GM12878 (cell line): ENCODE measurements around the gene CNNM2. TPM values are rescaled to one million over a fixed set of nuclear protein-coding genes. Genes with fewer than 3 reads are reported as not detected.

Source experiments
- ATAC-seq: fragments of 200-7000 bp; cut with Tn5 transposase; 3 replicates; pipeline ENCODE4 v1.9.1; 2020; ENCODE audit warnings: mild to moderate bottlenecking, moderate library complexity
- BruUV-seq: library from RNA; stranded (reverse); fragments of 400-500 nt; replicated peaks from 2 replicates; lab custom pipeline; 2021; lab: Mats Ljungman, UMichigan
- CTCF ChIA-PET: fragments of 300-600 bp; sonication (Branson Sonifier 250); formaldehyde crosslinking; extraction: SDS; loops from one replicate; lab custom pipeline; 2021; ENCODE audit warnings: inconsistent platforms; lab: Yijun Ruan, JAX
- POLR2A ChIA-PET: fragments of 350-600 bp; formaldehyde crosslinking; extraction: SDS; loops from one replicate; lab custom pipeline; 2021; ENCODE audit warnings: inconsistent platforms; lab: Charles Lee
- RAD21 ChIA-PET: fragments of 300-600 bp; sonication (Branson Sonifier 250); formaldehyde crosslinking; loops from one replicate; lab custom pipeline; 2023; ENCODE audit warnings: antibody characterized with exemption; ENCODE audit not compliant: unreplicated experiment; lab: Charles Lee
- SMC1A ChIA-PET: fragments of 300-600 bp; sonication (Branson Sonifier 250); formaldehyde crosslinking; loops from one replicate; lab custom pipeline; 2023; ENCODE audit not compliant: unreplicated experiment, uncharacterized antibody; lab: Charles Lee
- DNase-seq: peaks from one replicate; pipeline ENCODE4 v3.0.0-alpha.2; 2011; ENCODE audit warnings: low read depth, low spot score
- FAIRE-seq: peaks from 3 replicates; lab custom pipeline; 2011; peaks lifted over from hg19 to GRCh38; lab: Jason Lieb, UNC
- H2AFZ ChIP-seq: 2 replicates; pipeline ENCODE4 v1.6.0; 2011; ENCODE audit warnings: low read depth, low read length, control low read depth; ENCODE audit not compliant: control insufficient read depth
- H3K27ac ChIP-seq: 2 replicates; pipeline ENCODE4 v1.5.1; 2011; ENCODE audit warnings: control low read depth; ENCODE audit not compliant: control insufficient read depth, insufficient read depth
- H3K27me3 ChIP-seq, 2 experiments: replicated peaks in 1 of 2; 2 replicates each; pipeline versions ENCODE4 v1.6.0 to v1.6.1; 2011; ENCODE audit warnings: low read length in 1 of 2; ENCODE audit not compliant: control insufficient read depth in 2 of 2, insufficient read depth in 2 of 2
- H3K36me3 ChIP-seq, 2 experiments: 2 replicates each; pipeline ENCODE4 v1.5.1; 2011; ENCODE audit warnings: low read length in 1 of 2; ENCODE audit not compliant: control insufficient read depth in 2 of 2, insufficient read depth in 2 of 2
- H3K4me1 ChIP-seq: 2 replicates; pipeline ENCODE4 v1.6.1; 2011; ENCODE audit warnings: mild to moderate bottlenecking, low read length, moderate library complexity, mixed read lengths; ENCODE audit not compliant: control insufficient read depth, insufficient read depth
- H3K4me2 ChIP-seq: 2 replicates; pipeline ENCODE4 v1.6.0; 2011; ENCODE audit warnings: control low read depth; ENCODE audit not compliant: control insufficient read depth, insufficient read depth
- H3K4me3 ChIP-seq: fragments of 200-600 bp; sonication (generic); 2 replicates; pipeline ENCODE4 v1.5.1; 2016
- H3K79me2 ChIP-seq: 2 replicates; pipeline ENCODE4 v1.6.0; 2011; ENCODE audit warnings: low read length; ENCODE audit not compliant: control insufficient read depth, insufficient read depth
- H3K9ac ChIP-seq: 2 replicates; pipeline ENCODE4 v1.8.0; 2011; ENCODE audit warnings: low read length, control low read depth, mixed read lengths; ENCODE audit not compliant: control insufficient read depth, insufficient read depth
- H3K9me3 ChIP-seq: replicated peaks from 3 replicates; pipeline ENCODE4 v1.5.1; 2011; ENCODE audit warnings: mild to moderate bottlenecking, low read length; ENCODE audit not compliant: control insufficient read depth, insufficient read depth
- H4K20me1 ChIP-seq: 2 replicates; pipeline ENCODE4 v1.6.0; 2011; ENCODE audit not compliant: control insufficient read depth, insufficient read depth
- CBX5 ChIP-seq: sonication (generic); IDR thresholded peaks from 2 replicates; pipeline ENCODE4 v1.6.1; 2016; ENCODE audit warnings: low read depth, moderate library complexity, mild to moderate bottlenecking, inconsistent platforms
- EP300 ChIP-seq, 2 experiments: fragments of 150-350 bp in 1 of 2; IDR thresholded peaks; 2 replicates each; pipeline ENCODE4 v1.6.1; 2011 to 2012; ENCODE audit warnings: low read depth in 2 of 2, low read length in 2 of 2, borderline replicate concordance in 1 of 2, improper control_type of control experiment in 1 of 2, inconsistent platforms in 1 of 2; ENCODE audit not compliant: control insufficient read depth in 1 of 2
- FOXK2 ChIP-seq: fragments of 450-650 bp; IDR thresholded peaks from 2 replicates; pipeline ENCODE4 v1.6.1; 2017; ENCODE audit warnings: mild to moderate bottlenecking, moderate library complexity
- FOXM1 ChIP-seq: IDR thresholded peaks from 2 replicates; pipeline ENCODE4 v1.6.1; 2012; ENCODE audit warnings: low read depth, mild to moderate bottlenecking, inconsistent platforms, low read length, moderate library complexity
- MEF2B ChIP-seq: fragments of 450-650 bp; IDR thresholded peaks from 2 replicates; pipeline ENCODE4 v1.6.1; 2018; ENCODE audit warnings: mild to moderate bottlenecking, moderate library complexity; ENCODE audit not compliant: partially characterized antibody, poor library complexity, severe bottlenecking
- NFIC ChIP-seq: IDR thresholded peaks from 2 replicates; pipeline ENCODE4 v1.6.1; 2012; ENCODE audit warnings: low read depth, mild to moderate bottlenecking, inconsistent platforms, low read length, moderate library complexity
- RUNX3 ChIP-seq: IDR thresholded peaks from 2 replicates; pipeline ENCODE4 v1.6.1; 2012; ENCODE audit warnings: low read length, inconsistent platforms
- SPI1 ChIP-seq: IDR thresholded peaks from 2 replicates; pipeline ENCODE4 v1.6.1; 2011; ENCODE audit warnings: low read depth, mild to moderate bottlenecking, low read length, moderate library complexity, borderline replicate concordance; ENCODE audit not compliant: insufficient read depth
- TBL1XR1 ChIP-seq: IDR thresholded peaks from 2 replicates; pipeline ENCODE4 v1.6.1; 2012; ENCODE audit warnings: low read depth, low read length, improper control_type of control experiment
- TCF12 ChIP-seq: IDR thresholded peaks from 2 replicates; pipeline ENCODE4 v1.6.1; 2011; ENCODE audit warnings: low read depth, mild to moderate bottlenecking, low read length
- ZBED1 ChIP-seq: IDR thresholded peaks from 2 replicates; pipeline ENCODE4 v1.6.1; 2016; ENCODE audit warnings: borderline replicate concordance
- WGBS: methylation state at CpG from one replicate; pipeline ENCODE4 v1.1.6; 2016; ENCODE audit warnings: low lambda C conversion rate; ENCODE audit not compliant: insufficient replicate concordance, insufficient coverage; ENCODE audit errors: missing lambda C conversion rate; 5-methylcytosine and 5-hydroxymethylcytosine counted together
- in situ Hi-C: fragments of 300-500 bp; cut with MboI; formaldehyde crosslinking; loops from 9 replicates; pipeline ENCODE4 v1.14.3; 2018; ENCODE audit warnings: mixed read lengths
- intact Hi-C: fragments of 100-400 bp; cut with micrococcal nuclease; formaldehyde crosslinking; loops from one replicate; pipeline ENCODE4 v1.14.2; 2022; ENCODE audit not compliant: unreplicated experiment
- polyA plus RNA-seq, 11 experiments: library from polyadenylated mRNA; depleted of rRNA in 4 of 11; unstranded in 6 of 11; stranded (reverse) in 5 of 11; fragments of >200 nt; fragmentation: Nextera tagmentation in 4 of 11; fragmentation: Illumina TruSeq in 1 of 11; extraction: Ambion mirVana in 4 of 11; extraction: Trizol in 1 of 11; gene quantifications; 1 replicate in 1 of 11; 2 replicates in 10 of 11; pipeline versions ENCODE4 v1.2.1 to v1.2.3, GENCODE V29; 2011 to 2016; ENCODE audit warnings: inconsistent platforms in 2 of 11, missing spikeins in 2 of 11, low read depth in 1 of 11
- total RNA-seq, 4 experiments: library from RNA; depleted of rRNA in 3 of 4; stranded (reverse); fragments of >200 nt in 3 of 4; fragmentation: Illumina TruSeq in 1 of 4; extraction: Trizol in 1 of 4; gene quantifications; 2 replicates each; pipeline versions ENCODE4 v1.2.1 to v1.2.3, GENCODE V29; 2013 to 2021
- TF ChIP-seq, protein P1 (sequence below): IDR thresholded peaks from 2 replicates; pipeline ENCODE4 v1.6.1; 2012; ENCODE audit warnings: improper control_type of control experiment, low read depth, low read length; ENCODE audit not compliant: insufficient replicate concordance
- TF ChIP-seq, protein P2 (sequence below): IDR thresholded peaks from 2 replicates; pipeline ENCODE4 v1.6.1; 2011; ENCODE audit warnings: low read depth, low read length, improper control_type of control experiment, borderline replicate concordance

Gene CNNM2
- total and polyA plus RNA-seq, 10 of the 15 experiments (the other 5 are each of a cell fraction or from before 2014, with no cell fraction given) = 0.18 to 7.3 (median 2.5) TPM

DNA sequence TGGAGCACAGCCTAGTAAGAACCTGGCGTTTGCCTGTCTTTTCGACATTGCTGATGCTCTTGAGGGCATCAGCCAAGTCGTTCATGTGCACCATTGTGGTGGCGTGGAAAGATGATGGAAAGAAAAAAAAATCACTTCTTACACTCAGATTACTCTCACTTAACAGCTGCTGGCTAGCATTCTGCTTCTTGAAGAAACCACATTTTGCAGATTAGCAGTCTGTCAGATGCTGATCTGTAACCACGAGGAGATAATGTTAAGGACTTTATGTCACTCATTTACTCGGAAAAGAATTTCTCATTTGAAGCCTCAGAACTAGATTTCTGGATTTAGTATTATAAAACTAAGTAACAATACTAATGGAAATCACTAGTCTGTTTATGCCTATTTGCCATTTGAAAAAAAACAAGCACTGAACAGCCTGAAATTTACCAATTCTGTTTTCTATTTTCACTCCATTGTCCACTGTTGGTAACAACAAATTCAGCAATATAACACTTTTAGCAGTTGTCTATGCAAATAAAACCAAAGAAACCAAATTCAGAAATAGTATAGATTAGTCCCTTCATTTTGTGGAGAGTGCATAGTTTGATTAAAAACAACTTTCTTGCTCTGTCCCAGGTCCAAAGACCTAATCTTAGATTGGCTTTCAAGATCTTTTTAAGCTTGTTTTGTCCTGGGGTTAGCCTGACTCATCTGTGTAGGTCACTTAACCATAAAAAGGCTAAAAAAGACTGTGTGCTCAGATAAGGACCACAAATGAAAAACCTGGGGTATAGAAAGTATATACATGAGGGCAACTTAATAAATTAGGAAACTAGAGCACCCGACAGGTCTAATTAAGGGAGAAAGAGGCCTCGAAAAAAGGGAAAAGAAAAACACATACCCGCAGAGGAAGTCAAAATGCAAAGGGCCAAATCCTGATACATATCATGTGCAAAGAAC, 207.5 kb downstream of the CNNM2 start:
- ChIA-PET CTCF (interaction anchor here (0.7 to 4.5 kb wide), 8 partner anchors 10 to 119 kb away, joined by 3 to 15 read pairs (median 6); no protein-coding TSS in a partner anchor), POLR2A (interaction anchor here (0.6 to 6.2 kb wide), 6 partner anchors 12 to 345 kb away, joined by 3 to 31 read pairs (median 6); no protein-coding TSS in a partner anchor), SMC1A (interaction anchor here (0.7 to 4.8 kb wide), 7 partner anchors 14 to 208 kb away, joined by 3 to 49 read pairs (median 5); partner anchors contain the start of gene NT5C2), RAD21 (interaction anchor here (0.6 to 6.5 kb wide), 6 partner anchors 9 to 119 kb away, joined by 3 to 67 read pairs (median 3); partner anchors contain the start of gene NT5C2)
- FAIRE-seq = peak; percentile 88
- Histone ChIP-seq H3K4me3 (peak overlapping the region; percentile 21), H3K4me2 (peak overlapping the region; percentile 46), H3K36me3 (no peaks in the 10 kb centered on the region; a peak in 1 of 4 replicates), H3K4me1 (peaks cover 17% of the 10 kb centered on the region), H3K27me3 (no peaks in the 10 kb centered on the region), H3K79me2 (peaks cover 7% of the 10 kb centered on the region), H4K20me1 (no peaks in the 10 kb centered on the region), H3K9me3 (no peaks in the 10 kb centered on the region), H3K9ac (no peak overlapping the region), H3K27ac (peak overlapping the region; percentile 67), H2AFZ (no peak overlapping the region)
- WGBS = 5% methylated on average over 9 of the region's 9 CpGs
- peak; percentile 87 for DNase-seq
- intact Hi-C loops = loop anchor here (1.0 to 5.0 kb wide), 4 partner anchors 13 to 119 kb away; partner anchors contain the start of gene NT5C2
- in situ Hi-C loops = no loop called here
- TSS peak; percentile 35 for BruUV-seq
- ATAC-seq = peak; percentile 96
- TF ChIP-seq FOXK2 (no peak), ZBED1 (peak; percentile 64; the same call in 1 of the 2 replicates), NFIC (peak; percentile 99), TBL1XR1 (peak; percentile 99), FOXM1 (peak; percentile 99), SPI1 (peak; percentile 11; the same call in 1 of the 2 replicates), RUNX3 (peak; percentile 100), TCF12 (peak; percentile 83), EP300 (IDR thresholded peaks at IDR 0.05; ENCODE audit: borderline replicate concordance in 1 of 2, control insufficient read depth in 1 of 2, low read depth in 2 of 2, low read length in 2 of 2) (peak; percentile 89 to 90), MEF2B (peak; percentile 97), CBX5 (no peak)
- TF ChIP-seq, protein P1, sequence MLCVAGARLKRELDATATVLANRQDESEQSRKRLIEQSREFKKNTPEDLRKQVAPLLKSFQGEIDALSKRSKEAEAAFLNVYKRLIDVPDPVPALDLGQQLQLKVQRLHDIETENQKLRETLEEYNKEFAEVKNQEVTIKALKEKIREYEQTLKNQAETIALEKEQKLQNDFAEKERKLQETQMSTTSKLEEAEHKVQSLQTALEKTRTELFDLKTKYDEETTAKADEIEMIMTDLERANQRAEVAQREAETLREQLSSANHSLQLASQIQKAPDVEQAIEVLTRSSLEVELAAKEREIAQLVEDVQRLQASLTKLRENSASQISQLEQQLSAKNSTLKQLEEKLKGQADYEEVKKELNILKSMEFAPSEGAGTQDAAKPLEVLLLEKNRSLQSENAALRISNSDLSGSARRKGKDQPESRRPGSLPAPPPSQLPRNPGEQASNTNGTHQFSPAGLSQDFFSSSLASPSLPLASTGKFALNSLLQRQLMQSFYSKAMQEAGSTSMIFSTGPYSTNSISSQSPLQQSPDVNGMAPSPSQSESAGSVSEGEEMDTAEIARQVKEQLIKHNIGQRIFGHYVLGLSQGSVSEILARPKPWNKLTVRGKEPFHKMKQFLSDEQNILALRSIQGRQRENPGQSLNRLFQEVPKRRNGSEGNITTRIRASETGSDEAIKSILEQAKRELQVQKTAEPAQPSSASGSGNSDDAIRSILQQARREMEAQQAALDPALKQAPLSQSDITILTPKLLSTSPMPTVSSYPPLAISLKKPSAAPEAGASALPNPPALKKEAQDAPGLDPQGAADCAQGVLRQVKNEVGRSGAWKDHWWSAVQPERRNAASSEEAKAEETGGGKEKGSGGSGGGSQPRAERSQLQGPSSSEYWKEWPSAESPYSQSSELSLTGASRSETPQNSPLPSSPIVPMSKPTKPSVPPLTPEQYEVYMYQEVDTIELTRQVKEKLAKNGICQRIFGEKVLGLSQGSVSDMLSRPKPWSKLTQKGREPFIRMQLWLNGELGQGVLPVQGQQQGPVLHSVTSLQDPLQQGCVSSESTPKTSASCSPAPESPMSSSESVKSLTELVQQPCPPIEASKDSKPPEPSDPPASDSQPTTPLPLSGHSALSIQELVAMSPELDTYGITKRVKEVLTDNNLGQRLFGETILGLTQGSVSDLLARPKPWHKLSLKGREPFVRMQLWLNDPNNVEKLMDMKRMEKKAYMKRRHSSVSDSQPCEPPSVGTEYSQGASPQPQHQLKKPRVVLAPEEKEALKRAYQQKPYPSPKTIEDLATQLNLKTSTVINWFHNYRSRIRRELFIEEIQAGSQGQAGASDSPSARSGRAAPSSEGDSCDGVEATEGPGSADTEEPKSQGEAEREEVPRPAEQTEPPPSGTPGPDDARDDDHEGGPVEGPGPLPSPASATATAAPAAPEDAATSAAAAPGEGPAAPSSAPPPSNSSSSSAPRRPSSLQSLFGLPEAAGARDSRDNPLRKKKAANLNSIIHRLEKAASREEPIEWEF = peak; percentile 42
- TF ChIP-seq, protein P2, sequence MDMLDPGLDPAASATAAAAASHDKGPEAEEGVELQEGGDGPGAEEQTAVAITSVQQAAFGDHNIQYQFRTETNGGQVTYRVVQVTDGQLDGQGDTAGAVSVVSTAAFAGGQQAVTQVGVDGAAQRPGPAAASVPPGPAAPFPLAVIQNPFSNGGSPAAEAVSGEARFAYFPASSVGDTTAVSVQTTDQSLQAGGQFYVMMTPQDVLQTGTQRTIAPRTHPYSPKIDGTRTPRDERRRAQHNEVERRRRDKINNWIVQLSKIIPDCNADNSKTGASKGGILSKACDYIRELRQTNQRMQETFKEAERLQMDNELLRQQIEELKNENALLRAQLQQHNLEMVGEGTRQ = no peak
